ENCODE data around the gene LGALS1.

Gene LGALS1

GRCh38 chr22:37657590-37658132 is 17.8 kb upstream of the LGALS1 start:
- TF ChIP-seq, protein P1, sequence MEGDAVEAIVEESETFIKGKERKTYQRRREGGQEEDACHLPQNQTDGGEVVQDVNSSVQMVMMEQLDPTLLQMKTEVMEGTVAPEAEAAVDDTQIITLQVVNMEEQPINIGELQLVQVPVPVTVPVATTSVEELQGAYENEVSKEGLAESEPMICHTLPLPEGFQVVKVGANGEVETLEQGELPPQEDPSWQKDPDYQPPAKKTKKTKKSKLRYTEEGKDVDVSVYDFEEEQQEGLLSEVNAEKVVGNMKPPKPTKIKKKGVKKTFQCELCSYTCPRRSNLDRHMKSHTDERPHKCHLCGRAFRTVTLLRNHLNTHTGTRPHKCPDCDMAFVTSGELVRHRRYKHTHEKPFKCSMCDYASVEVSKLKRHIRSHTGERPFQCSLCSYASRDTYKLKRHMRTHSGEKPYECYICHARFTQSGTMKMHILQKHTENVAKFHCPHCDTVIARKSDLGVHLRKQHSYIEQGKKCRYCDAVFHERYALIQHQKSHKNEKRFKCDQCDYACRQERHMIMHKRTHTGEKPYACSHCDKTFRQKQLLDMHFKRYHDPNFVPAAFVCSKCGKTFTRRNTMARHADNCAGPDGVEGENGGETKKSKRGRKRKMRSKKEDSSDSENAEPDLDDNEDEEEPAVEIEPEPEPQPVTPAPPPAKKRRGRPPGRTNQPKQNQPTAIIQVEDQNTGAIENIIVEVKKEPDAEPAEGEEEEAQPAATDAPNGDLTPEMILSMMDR (IDR thresholded peaks at IDR 0.05; ENCODE audit: low read depth, low read length, missing control alignments), result no peak
- no peak for DNase-seq (ENCODE audit: low read depth)
- H3K4me3 ChIP-seq (ENCODE audit: low read depth, low read length), result peak overlapping the region; percentile 69

DNA sequence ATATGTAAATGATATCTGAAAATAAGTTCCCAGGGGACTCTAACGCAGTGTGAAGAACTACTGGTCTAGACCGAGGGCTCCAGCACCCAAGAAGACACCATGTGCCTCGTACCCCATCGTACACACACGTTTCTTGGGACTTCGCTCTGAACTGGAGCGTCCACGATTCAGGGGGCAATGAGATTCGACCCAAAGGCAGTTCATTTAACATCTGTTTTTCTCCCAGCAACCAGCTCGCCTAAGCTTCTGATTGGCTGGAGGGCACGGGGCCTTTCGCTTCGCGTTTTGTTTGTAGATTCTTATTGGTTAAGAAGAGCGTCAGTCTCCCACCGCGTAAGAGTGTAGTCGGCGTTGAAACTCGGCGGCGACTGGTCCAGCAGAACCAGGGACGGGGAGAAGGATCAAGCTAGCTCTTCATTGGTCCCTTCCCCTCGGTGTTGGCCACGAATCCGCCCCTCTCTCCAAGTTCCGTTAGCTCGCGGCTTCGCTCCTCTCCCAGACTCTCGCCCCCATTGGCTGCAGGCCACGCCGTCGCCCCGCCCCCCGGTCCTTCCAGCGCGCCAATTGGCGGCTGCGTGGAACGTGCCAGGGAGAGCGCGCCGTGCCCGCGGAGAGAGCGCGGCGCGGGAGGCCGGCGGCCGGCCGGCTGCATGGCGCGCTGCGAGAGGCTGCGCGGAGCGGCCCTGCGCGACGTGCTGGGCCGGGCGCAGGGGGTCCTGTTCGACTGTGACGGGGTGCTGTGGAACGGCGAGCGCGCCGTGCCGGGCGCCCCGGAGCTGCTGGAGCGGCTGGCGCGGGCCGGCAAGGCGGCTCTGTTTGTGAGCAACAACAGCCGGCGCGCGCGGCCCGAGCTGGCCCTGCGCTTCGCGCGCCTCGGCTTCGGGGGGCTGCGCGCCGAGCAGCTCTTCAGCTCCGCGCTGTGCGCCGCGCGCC is 17.0 kb upstream of the LGALS1 start, which contains the start of gene PDXP:
TSS of gene PDXP (plus strand) at position 591 of the 933 bp plus-strand sequence. CDS start at position 651, 60 bp downstream.
- peak; percentile 100 for DNase-seq (ENCODE audit: low read depth)
- peak within 1 kb of the TSS; percentile 97 for H3K4me3 ChIP-seq (ENCODE audit: low read depth, low read length)
- TF ChIP-seq, protein P1 (IDR thresholded peaks at IDR 0.05; ENCODE audit: low read depth, low read length, missing control alignments), result no peak

DNA sequence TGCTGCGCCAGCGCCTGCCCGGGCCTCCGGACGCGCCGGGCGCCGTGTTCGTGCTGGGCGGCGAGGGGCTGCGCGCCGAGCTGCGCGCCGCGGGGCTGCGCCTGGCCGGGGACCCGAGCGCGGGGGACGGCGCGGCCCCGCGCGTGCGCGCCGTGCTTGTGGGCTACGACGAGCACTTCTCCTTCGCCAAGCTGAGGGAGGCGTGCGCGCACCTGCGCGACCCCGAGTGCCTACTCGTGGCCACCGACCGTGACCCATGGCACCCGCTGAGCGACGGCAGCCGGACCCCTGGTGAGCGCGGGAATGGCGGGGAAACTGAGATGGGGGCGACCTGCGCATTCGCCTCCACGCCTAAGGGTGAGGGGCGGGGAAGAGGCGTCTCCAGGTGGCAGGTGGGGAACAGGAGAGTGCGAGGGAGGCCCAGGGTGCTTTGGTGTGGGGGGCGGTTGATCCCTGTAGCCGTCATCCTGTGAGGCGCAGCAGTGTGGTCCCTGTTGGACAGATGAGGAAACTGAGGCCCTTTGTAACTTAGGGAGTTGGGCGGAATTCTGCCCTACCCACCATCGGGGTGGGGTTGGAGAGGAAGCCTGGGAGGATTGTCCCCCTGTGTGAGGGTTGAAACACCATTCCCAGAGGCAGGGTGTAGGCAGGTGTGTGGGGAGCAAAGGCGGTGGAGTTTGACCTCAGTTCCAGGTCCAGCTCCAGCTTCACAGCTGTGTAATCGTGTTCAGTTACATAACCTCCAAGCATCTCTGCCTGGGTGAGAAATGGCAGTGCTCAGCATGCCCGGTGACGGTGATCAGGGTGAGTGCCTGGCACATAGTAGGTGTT is 16.2 kb upstream of the LGALS1 start:
- peak overlapping the region; percentile 97 for H3K4me3 ChIP-seq (ENCODE audit: low read depth, low read length)
- DNase-seq (ENCODE audit: low read depth), result no peak
- TF ChIP-seq, protein P1 (IDR thresholded peaks at IDR 0.05; ENCODE audit: low read depth, low read length, missing control alignments), result no peak

DNA sequence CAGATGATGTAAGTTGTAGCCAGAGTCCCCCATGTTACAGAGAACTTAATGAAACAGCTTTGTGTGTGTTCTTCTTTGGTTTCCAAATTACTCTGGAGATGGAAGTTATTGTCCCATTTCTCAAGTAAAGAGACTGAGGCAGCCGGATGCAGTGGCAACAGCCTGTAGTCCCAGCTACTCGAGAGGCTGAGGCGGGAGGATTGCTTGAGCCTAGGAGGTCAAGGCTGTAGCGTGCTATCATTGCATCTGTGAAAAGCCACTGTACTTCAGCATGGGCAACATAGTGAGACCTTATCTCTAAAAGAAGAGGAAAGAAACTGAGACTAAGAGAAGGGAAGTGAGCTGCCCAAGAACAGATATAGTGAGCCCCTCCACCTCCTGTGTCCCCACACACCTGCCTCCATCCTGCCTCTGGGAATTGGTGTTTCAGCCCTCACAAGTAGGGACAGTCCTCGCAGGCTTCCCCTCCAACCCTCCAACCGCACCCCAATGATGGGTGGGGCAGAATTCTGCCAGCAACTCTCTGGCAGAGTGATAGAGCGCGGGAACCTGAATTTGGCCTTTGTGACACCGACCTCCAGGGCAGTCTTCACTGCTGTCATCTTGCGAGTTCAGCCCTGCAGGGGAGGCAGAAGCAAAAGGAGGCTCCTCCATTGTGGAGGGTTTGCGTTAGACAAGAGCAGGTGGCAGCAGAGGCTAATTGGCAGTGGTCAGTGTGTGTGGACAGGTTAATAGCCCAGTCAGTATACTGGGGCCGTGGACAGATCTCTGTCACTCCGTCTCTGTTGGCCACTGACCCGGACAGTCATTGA is 15.3 kb upstream of the LGALS1 start:
- peak overlapping the region; percentile 97 for H3K4me3 ChIP-seq (ENCODE audit: low read depth, low read length)
- TF ChIP-seq, protein P1 (IDR thresholded peaks at IDR 0.05; ENCODE audit: low read depth, low read length, missing control alignments), result no peak
- no peak for DNase-seq (ENCODE audit: low read depth)

DNA sequence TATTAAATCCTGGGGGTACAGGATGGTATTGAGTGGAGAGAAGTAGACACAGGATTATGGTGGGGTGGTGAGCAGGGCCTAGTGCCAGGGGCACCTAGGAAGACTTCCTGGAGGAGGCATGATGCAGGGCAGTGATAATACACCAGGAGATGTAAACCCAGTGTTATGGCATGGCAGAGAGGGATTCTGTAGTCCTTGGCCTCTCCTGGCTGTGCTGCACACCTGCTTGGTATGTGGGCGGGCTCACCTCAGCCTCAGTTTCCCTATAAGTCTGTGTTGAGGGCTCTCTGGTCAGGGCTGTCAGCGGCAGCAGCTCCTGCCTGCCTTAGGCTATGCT is 14.8 kb upstream of the LGALS1 start:
- DNase-seq (ENCODE audit: low read depth), result no peak
- TF ChIP-seq, protein P1 (IDR thresholded peaks at IDR 0.05; ENCODE audit: low read depth, low read length, missing control alignments), result no peak
- H3K4me3 ChIP-seq (ENCODE audit: low read depth, low read length), result peak overlapping the region; percentile 97

All from GM12864 (cell line).